GM12892 (cell line): ENCODE results near the gene PLA2G6.

ENCODE experiments used
- POLR2A ChIP-seq: IDR thresholded peaks from 2 replicates; pipeline ENCODE4 v1.6.1; 2011; ENCODE audit warnings: low read depth, low read length, control low read depth
- POLR2AphosphoS5 ChIP-seq: IDR thresholded peaks from 2 replicates; pipeline ENCODE4 v1.6.1; 2011; ENCODE audit warnings: low read depth, low read length, control low read depth
- TAF1 ChIP-seq: IDR thresholded peaks from 2 replicates; pipeline ENCODE4 v1.6.1; 2011; ENCODE audit warnings: low read depth, mild to moderate bottlenecking, control low read depth, low read length, borderline replicate concordance

GRCh38 chr22:38081941-38082828 lies 99.4 kb downstream of the PLA2G6 start:
- TF ChIP-seq POLR2A: no peak
- TF ChIP-seq POLR2AphosphoS5: no peak
- no peak for TF ChIP-seq TAF1
